SKM-1 (cell line): ENCODE measurements around the gene PMIS2.

Source experiments
- DNase-seq: peaks from one replicate; lab custom pipeline; 2025; ENCODE audit not compliant: unreplicated experiment; lab: John Stamatoyannopoulos, UW

Gene PMIS2

DNA sequence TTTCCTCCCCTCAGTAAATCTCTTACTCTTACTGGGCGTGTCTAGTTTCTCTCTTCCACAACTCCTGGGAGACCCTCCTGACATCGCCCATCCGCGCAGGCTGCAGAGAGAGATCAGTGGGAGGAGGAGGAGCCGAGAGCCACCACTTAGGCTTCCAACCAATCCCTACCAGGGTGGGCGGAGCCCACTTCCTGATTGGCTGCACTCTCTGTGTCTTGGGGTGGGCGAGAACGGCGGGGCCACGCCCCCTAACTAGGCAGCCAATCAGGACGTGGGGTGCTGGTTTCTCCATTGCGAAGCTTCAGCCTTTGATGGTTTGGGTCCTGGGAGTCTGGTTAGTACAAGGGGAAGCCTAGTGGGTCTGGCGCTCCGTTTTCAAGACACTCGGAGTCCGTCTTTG lies at the start of gene PMIS2:
TSS of gene PMIS2 (plus strand) at position 326 of the 400 bp plus-strand sequence. CDS start 87 bp downstream, outside the sequence.
- DNase-seq, result no peak

DNA sequence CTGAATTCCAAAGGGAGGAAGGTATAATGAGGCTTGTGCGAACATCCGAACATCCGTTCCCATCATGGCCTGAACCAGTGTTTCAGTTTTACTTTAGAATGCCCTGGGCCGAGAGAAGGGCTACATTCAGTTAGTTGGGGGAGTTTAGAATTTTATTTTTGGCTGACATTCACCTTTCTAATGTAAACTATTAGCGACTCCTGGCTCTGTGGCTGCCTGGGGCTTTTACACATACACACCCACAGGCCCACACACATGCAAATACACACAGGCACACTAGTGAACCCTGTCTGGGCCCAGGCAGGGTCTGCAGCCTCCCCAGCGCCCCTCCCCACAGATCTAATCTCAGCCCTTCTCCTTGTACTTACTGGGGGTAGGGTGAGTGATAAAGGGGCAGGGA lies 46.7 kb upstream of the PMIS2 start:
- no peak for DNase-seq

DNA sequence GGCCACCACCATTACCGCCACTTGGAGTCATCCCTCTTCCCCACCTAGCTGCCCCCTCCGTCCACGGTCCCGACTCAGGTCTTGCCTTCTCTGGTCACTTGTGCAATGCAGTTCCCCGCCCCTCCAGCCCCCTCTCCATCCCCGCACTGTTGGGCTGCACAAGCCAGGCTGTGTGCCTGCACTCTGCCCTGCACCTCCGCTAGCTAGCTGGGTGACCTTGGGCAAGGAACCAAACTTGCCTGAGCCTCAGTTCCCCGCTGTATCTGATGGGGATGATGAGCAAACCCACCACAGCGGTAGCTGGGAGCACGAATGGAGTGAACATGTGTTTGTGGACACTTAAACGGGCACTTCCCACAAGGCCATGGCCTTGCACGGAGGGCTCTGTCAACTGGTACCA lies 46.1 kb upstream of the PMIS2 start:
- DNase-seq, result no peak

DNA sequence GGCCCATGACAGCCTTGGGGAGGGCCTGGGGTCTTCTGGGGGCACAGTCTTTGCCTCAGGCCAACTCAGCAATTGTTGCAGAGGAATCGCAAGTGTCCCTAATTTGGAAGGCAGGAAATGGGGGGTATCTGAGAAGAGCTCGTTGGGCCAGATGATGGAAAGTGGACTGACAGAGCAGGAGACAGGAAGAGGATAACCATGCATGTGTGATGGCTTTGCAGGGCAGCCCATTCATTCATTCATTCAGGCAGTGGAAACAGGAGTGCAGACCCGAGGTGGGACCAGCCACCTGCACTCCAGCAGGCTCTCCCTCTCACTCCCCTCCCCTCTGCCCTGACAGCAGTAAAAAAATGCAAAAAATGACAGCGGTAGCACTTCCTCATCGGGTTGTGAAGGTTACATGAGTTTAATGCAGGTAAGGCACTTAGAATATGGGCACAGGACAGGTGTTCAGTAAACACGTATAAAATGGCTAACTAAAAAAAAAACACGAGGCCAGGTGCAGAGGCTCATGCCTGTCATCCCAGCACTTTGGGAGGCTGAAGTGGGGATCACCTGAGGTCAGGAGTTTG lies 45.5 kb upstream of the PMIS2 start:
- DNase-seq, result no peak

DNA sequence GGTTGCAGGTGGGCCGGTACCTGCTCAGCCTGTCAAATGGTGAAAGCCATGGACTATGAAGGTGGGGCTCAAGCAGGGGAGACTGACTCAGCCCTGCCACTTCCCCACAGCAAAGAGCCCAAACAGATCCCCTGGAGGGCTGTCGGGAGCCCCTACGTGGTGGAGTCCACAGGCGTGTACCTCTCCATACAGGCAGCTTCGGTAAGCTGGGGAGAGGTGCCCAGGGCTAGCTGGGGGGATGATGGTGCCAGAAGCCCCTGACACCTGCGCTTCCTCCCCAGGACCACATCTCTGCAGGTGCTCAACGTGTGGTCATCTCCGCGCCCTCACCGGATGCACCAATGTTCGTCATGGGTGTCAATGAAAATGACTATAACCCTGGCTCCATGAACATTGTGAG lies 43.8 kb upstream of the PMIS2 start:
- DNase-seq, result no peak

DNA sequence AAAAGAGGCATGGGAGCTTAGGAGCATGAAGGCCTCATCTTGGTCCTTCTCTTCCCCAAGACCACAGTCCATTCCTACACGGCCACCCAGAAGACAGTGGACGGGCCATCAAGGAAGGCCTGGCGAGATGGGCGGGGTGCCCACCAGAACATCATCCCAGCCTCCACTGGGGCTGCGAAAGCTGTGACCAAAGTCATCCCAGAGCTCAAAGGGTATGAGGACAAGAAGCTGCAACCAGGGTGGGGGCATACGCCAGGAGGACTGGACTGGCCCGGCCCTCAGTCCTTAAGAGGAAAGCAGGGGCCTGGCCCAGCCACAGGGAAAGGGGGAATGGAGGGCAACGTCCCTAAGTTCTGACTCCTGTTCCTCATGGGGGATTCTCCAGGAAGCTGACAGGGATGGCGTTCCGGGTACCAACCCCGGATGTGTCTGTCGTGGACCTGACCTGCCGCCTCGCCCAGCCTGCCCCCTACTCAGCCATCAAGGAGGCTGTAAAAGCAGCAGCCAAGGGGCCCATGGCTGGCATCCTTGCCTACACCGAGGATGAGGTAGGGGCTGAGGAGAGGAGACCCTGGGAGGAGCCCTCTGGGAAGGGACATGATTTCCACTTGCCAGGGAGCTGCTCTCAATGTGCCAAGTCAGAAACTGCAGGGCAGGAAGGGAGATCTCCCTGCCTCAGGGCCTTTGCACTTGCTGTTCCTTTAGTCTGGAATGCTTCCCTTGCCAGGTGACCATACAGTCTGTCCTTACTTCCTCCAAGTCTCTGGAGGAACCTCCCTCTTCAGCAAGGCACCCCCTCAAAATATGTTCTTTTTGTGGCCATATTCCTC lies 42.5 kb upstream of the PMIS2 start:
- no peak for DNase-seq

DNA sequence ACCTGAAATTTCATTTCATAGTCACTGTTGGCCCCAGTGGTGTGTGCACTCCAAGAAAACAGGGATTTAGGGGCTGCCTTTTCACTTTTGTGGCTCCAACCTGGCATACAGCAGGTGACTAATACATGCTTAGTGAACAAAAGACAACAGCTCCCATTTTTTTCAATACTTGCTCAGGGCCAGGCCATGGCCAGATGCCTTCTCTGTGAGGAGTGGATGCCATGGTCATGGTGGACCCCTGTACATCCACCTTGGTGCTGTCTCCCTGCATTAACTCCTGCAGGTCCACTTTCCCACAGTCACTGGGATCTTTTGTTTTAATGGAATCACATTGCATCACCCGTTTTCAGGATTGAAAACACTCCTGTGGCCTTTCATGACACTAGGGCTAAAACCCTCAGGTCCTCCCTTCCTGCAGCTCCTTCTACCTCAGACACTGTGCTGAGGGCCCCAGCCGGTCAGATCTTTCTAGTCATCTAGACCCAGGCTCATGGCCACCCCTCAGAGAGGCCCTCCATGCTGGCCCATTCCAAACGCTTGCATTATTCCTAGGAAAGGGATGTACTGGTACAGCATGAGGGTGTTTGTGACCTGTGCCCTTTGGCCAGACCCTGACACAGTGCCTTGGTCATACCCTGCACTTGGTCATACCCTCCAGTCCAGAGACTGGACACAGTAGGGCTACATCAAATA lies 41.7 kb upstream of the PMIS2 start:
- no peak for DNase-seq

DNA sequence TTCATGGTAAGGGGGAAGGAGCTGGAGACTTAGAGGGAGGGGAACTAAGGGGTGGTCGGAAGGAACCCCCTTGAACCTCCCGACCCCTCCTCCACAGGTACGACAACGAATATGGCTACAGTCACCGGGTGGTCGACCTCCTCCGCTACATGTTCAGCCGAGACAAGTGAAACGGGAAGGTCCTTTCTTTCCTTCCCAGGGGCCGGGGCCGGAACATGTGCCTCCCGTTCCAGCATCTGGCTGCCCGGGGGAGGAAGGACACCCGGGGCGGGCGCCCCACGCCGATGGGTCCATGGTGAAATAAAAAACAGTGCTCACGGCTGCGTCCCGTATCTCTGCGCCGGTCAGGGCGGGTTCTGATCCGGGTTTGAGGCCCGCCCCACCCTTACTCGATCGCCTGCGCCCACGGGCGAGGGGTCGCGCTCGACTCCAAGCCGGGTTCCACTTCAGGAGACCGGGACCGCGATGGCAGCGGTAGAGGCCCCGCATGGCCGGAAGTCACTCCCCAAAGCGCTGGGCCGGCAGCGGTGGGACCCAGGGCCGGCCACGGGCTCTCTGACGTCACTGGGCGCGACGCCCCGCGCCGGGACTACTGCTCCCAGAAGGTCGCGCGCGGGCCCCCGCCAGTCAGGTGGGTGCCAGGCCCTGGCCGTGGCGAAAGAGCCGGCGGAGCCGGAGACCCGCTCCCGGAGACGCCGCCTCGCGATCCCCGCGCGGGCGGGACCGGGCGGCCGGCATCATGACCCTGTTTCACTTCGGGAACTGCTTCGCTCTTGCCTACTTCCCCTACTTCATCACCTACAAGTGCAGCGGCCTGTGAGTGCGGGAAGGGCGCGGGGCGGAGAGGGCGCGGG lies 40.7 kb upstream of the PMIS2 start, which contains the start of gene TMEM147:
TSS of gene TMEM147 (plus strand) at position 626 of the 854 bp plus-strand sequence. CDS start at position 740, 114 bp downstream.
- peak; percentile 50 for DNase-seq

DNA sequence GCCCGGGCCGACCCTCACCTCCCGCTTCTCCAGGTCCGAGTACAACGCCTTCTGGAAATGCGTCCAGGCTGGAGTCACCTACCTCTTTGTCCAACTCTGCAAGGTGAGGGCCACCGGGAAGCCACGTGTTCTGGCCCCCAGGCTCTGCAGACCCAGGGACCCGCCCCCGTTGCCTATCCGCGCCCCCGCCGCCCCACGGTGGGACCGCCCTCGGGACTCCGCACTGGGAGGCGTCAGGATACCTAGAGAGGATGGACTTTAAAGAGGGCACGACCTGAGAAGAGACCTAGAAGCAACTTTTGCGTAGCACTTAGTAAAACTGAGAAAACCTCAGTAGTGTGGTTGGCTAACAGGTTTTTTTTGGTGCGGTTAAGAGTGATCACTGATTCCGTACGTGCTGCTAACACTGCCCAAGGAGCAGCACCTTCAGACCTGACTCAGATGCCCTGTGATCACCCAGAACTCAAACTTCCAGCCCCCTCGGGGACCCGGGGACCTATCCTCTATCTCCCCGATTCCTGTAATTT lies 40.1 kb upstream of the PMIS2 start:
- DNase-seq, result no peak

DNA sequence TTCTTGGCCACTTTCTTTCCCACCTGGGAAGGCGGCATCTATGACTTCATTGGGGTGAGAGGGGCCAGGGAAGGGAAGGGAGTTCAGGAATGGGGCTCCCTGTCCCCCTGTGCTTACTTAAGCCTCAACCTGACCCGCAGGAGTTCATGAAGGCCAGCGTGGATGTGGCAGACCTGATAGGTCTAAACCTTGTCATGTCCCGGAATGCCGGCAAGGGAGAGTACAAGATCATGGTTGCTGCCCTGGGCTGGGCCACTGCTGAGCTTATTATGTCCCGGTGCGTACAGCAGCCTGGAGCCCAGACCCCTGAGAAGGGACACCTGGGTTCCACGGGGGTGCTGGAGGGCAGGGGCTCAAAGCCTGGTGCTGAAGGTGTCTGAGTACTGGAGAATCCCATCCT lies 39.4 kb upstream of the PMIS2 start:
- DNase-seq, result no peak

DNA sequence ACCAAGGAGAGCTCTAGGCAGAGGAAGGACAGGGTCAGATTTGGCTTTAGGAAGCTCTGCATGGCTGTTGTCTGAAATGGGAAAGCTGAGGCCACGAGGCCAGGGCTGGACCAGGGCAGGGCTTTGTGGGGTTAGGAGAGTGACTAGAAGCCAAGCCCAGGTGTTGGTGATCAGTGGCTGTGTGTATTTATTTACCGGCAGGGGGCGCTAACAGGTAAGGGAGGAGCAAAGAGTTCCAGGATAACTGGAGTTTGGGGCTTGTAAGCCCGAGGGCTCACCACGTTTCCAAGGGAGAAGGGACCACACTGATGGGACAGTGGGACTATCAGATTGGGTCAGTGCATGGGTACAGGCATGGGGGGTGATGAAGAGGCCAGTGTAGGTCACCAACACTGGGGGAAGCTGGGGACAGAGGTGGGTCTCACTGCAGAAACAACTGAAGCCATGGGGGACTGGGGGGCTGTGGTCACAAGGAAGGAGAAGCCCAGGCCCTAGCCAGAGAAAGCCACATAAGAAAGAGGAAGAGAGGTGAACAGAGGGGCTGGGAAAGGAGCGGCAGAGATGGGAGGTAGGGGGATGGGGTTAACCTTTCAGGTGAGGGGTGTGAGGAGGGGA lies 36.7 kb upstream of the PMIS2 start:
- peak; percentile 64 for DNase-seq

DNA sequence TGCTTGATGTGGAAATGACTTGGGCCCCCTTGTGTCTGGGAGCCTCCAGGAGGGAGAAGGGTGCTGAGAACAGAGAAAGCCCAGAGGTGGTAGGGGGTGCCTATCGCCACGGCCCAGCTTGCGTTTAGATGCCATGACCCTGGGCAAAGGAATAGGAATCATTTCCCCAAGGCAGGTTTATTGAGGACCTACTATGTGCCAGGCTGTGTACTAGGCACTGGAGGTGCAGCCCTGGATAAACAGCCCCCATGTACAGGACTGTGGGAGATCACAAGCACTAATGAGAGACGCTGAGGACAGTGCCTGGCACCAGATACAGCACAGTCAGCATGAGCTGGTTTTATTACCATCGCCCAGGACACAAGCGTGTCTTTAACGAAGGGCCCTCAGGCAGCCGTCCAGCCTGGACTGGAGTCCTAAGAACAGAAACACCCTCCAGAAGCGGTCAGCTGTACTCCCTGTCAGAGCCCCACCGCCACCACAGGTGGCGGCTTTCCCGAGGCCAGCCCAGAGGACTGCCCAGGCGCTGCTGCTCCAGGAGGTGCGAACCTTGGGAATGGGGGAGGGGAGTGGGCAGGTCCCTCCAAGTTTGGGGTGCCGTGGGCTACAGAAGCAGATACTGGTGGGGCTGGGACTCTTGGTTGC lies 36.0 kb upstream of the PMIS2 start:
- DNase-seq, result no peak

DNA sequence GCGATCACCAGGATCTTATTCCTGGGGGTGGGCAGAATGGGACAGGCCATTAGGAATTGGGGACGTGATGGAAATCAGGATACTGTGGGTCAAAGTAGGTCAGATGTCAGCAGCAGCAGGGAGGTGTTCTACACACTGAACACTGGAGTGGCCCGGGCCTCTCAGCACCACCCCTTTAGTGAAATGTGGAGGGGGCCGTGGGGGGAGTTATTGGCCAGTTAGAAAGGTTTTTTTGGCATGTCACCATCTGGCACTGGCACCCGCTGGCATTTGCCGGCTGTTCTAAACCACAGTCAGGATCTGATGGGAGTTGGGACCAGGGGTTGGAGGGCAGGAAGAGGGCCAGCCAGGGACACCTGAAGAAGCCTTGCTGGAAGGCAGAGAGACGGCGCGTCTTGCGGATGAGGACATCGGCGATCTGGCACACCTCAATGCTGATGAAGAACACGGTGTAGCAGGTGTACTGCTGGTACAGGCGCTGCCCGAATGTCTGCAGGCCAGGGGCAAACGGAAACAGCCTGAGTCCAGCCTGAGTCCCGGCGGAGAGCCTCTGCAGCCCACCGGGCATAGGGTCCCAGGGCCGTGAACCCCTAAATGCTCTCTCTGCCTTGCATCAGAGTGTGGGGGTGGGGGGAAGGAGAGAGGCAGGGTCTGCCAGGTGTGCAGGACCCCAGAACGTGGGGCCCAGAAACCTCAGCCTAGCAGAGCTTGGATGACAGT lies 34.7 kb upstream of the PMIS2 start:
- DNase-seq, result no peak

DNA sequence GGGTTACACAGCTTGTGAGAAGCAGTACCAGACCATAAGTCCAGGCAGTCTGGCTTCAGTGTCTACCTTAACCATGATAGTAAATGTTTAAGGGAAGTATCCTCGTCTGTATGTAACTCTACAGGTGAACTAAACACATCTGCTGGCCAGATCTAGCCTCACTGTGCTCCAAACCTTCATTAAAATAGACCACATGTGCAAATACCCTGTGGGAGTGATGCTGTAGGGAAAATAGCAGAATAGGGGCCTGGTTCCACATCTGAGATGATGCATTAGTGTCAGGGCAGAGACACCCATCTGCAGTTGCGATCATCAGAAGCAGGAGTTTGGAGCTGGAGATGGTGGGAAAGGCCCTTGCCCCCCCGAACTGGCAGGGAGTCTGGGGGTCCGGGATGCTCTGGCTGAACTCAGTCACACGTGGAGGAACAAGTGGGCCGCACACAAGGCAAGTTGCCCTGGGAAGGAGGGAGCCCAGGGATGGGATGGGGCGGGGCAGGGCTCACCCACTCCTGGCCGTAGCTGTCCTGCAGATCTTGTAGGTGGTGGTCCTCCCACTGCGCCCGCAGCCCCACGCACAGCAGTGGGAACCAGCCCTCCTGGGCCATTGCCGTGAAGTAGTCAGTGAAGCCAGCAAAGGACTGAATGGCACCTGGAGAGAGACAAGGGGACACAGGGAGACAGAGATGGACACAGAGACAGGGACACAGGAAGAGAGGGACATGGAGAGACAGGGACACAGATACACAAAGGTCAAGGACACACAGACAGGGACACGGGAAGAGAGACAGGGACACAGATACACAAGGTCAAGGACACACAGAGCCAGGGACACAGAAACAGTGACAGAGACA lies 33.2 kb upstream of the PMIS2 start:
- DNase-seq, result no peak

DNA sequence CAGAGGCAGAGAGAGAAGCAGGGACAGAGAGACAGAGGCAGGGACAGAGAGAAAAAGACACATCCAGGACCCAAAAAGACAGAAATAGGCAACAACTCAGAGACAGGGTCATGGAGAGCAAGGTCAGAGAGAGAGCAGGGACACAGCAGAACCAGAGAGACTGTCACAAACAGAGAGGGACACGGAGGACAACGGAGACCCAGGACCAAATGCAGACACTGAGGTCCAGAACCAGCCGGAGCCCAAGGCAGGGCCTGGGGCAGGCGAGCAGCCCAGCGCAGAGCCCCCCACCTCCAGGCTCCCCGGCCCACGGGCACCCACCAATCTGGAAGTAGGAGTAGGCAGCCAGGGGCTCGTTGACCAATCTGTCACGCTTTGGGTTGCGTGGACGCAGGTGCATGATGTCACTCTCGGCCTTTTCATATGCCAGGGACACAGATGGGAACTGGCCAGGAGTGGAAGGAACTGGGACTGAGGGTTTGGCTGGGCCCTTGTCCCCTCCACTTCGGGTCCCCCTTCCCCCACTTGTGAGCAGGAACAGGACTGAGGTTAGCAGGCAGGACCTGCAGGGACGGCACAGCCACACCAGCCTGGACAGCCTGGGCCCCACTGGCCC lies 32.5 kb upstream of the PMIS2 start:
- no peak for DNase-seq

DNA sequence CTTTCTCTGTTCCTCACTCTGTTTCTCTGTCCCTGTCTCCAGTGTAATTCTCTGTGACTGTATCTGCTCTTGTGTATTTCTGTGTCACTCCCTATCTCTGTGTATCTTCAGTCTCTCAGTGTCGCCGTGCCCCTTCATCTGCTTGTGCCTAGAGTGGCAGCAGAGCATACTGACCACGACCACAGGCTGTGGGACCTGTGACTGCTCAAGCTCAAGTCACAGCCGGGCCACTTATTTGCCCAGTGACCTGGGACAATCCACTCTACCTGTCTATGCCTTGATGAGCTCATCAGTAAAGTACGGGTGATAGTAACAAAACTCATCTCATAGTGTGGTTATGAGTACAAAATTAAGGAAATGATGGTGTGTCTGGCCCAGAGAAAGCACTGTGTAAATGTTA lies 31.9 kb upstream of the PMIS2 start:
- no peak for DNase-seq

DNA sequence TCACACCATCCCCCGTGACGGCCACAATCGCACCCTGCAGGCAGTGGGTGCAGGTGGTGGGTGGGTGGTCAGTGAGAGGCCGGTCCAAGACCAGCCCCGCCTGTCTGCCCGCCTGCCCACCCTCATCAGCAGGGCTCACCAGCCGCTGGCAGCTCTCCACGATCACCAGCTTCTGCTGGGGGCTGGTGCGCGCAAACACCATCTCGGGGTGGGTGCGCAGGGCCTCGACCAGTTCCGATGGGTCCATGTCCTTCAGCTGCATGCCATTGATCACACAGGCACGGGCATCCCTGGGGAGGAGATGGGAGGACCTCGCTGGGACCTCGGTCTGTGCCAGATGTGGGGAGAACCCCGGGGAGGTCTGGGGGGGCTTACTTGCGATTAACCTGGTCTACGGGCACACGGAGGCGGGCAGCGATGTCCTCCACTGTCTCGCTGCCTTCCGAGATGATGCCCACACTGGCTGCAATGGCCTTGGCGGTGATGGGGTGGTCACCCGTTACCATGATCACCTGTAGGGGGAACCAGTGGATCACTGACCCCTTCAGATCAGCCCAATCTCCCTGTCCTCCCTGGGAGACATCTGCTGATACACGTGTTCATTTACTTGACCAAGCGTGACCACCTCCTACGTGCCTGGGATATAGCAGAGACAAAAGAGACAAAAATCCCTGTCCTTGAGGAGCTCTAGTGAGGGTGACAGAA lies 30.5 kb upstream of the PMIS2 start:
- DNase-seq, result no peak
